Right forelimb (tissue), 1 donor: ENCODE results near the gene JPT2.
"Not testable (repeated sequence)": the region's sequence is repeated elsewhere in the genome, so short reads cannot be mapped to it uniquely, and the experiment has no call there.

Experiments used
- DNase-seq: peaks from one replicate; pipeline ENCODE4 v3.0.0-alpha.2; 2018

The JPT2 gene

DNA sequence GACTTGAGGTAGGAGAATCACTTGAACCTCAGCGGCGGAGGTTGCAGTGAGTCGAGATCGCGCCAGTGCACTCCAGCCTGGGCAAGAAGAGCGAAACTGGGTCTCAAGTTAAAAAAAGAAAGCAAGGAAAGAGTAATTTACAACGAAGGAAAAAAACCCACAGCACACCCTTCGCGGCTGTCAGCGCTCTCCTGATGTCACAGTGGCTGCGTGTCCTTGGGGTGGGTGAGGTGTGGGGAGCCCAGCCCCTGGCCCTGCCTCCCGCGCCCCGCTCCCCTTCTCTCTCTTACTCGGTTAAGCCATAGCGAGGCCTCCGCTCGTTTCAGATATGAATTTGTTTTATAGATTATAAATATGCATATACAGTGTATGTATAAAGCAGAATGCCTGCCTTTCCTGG lies 740 bp upstream of the JPT2 start:
- no peak for DNase-seq

DNA sequence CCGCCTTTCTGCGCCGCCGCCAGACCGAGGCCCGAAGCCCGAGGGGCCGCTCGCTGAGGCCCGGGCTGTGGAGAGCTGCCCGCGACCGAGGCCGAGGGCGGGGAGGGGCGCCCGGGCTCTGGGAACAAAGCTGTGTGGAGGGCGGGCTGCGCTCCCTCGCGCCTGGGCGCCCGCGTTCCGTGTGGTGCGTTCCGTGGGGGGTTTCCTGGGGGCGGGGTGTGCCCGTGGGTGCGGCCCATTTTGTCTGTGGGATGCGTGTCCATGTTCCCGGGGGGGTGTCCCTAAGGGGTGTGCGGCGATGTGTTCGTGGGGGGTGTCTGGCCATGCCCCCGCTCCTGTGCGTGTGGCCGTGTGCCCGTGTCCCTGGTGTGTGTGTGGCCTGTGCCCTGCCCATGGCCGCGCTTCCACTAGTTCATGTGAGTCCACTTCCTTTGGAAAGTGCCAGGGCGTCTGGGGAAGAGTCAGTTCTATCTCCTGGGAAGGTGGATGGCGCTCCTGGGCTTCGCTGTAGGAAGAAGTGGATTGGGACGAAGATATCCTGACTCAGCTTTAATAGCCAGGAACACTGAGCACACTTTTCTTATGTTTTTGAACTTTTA lies 520 bp downstream of the JPT2 start:
- no peak for DNase-seq

DNA sequence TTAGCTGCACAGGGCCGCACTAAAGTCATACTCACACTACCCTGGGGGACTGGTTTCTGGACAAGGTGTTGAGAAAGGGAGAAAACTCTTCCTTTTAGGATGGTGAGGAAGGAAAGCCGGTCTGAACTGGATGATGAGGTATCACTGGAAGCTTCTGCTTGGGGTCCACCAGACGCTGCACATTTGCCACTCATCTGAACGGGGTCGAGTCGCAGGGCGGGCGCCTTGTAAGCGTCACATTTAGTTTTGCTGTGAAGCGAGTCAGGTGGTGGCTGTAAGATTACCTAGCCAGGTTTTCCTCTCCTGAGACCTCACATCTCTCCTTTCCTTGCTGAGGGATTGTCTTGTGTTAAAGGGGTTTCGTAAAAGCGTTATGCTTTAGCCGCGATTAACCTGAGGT lies 2.3 kb downstream of the JPT2 start:
- DNase-seq = no peak

DNA sequence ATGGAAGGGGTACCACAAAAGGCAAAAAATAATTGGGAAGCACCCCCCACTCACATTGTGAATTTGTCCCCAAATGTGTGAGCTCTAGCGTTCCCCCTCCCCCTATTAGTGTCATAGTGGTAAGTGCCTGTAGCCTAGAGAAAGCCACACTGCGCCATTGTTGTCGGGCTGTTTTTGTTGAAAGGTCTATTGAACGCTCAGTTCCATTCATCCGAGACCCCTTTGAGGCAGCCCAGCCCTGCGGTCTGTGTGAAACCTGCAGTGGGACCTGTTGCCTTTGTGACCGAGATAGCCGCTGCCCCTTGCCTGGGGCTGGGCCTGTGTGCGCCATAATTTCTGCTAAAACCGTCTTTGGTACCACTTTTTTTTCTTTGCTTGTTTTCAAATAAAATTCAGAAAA lies 3.0 kb downstream of the JPT2 start:
- no peak for DNase-seq

DNA sequence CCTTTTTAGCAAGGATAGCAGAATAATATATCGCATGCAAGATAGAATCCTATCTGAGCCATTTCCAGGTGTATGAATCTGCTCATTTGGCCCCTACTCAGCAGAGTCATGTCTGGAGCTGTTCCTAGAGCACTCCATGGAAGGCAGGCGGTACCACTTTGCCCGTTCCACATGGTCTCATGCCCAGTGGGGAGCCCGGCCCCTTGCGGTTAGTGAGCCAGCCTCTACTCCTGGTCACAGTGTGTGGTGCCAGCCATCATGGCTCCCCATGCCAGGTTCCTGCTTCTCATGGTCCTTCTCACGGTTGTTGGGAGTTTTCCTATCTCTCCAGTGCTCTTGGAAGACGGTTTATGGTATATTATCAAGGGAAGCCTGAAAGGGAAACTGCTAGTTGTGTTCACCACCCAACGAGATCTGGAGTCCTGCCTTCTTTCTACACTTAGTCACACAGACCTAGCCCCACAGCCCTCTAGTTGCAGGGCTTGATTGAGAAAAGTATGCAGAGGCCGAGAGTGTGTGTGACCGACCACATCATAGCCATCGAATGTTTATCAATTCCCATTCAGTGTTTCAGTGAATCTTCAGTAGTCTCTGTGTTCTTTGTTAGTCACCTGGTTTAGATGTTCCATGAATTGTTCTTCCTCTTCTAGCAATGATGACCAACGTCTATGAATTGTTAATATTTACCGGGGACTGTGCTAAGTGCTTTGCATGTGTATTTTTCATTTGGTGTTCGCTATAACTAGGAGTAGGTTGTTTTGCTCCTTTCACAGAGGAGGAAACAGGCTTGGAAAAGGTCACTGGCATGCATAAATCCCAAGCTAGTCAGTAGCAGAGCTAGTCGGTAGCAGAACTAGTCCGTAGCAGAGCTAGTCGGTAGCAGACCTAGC lies 9.6 kb downstream of the JPT2 start:
- no peak for DNase-seq

DNA sequence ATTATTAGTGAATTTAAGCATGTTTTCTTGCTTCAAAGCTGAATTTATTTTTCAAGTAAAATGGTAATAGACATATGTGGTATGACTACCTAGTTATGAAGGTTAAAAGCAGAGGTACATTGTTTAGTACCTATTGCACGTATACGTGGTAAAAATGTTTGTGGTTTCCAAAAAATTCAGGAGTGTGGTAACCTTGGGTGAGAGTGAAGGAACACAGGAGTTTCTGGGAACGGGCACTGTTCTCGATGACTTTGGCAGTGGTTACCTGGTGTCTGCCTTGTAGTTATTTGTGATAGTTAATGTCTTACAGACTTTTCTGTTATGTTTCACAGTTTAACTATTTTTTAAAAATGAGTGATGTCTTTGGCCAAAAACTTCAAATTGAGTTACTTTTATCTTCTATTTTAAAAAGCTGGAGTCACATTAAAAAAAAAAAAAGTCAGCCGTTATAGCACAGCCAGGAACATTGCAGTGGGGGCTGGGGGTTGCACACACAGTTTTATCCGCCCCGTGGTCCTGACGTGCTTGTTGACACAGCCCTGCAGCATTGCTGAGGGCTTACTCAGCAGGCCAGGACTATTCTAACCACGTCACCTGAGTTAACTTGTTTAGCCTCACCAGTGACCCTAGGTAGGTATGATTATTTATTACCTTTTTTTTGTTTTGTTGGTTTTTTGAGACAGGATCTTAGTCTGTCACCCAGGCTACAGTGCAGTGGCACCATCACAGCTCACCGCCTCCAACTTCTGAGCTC lies 10.9 kb downstream of the JPT2 start:
- no peak for DNase-seq

DNA sequence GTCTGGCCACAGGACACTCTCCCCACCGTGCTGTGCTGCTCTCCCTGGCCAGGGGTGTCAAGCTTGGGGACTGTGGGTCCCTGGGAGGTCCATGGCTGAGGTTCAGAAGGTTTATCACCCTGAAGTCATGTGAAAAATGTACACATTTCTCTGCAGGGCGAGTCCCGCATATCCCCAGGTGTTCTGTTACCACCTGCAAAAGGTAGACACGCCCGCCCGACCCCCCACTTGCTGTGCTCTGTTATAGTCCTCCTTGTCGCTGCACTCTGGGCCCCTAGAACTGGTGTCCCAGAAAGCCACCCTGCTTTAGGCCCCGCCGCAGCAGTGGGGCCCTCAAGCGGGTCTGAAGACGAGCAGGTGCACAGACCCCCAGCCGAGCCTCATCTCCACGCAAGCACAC lies 11.8 kb downstream of the JPT2 start:
- DNase-seq = no peak

DNA sequence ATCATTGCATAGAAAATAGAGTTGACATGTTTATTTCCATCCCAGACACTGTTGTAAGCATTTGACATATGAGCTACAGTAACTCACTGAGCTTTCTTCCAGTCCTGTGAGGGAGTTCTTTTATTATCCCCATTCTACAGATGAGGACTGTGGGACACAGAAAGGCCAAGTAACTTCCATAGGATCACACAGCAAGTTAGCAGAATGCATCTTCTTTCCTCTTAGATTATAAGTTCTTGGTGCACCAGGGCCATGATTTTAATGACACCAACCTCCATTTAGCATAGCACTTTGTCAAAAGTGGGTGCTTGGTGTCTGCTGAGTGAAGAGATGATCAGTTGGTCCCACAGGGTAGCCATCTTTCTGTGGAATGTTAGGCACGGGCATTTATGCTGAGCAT lies 12.7 kb downstream of the JPT2 start:
- no peak for DNase-seq

DNA sequence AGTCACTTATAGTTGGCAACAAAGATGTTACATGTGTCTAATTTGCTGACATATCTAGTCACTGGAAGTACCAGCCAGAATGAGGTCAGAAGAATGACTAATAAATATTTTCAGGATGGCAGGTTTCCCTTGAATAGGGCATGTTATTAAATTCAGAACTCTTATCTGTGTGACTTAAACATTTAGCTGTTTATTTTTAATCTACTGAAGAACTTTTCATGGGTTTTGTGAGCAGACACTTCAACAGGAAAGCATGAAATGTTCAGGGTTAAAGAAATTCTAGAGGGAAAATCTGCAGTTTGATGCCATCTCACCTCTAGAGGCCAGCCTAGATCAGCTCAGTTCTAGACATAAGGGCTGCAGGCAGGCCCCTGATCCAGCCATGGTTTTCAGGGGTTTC lies 13.2 kb downstream of the JPT2 start:
- DNase-seq = no peak

DNA sequence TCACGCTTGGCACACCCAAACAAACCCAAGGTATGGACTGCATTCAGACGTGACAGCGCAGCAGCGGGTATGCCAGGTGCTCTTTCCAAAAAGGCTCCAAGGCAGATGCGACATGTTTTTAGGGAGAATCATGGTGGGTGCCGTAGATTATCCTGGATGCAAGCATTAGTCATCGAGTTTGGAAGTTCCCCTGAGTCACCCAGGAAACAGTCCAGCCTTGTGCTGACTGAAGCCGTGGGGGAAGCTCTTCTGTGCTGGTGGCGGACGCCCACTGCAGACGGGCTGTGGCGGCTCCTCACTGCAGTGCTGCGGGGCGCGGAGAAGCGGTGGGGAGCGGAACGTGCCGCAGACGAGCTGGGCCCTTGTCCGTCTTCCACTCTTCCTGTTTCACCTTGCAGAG lies 13.9 kb downstream of the JPT2 start:
- DNase-seq = no peak

DNA sequence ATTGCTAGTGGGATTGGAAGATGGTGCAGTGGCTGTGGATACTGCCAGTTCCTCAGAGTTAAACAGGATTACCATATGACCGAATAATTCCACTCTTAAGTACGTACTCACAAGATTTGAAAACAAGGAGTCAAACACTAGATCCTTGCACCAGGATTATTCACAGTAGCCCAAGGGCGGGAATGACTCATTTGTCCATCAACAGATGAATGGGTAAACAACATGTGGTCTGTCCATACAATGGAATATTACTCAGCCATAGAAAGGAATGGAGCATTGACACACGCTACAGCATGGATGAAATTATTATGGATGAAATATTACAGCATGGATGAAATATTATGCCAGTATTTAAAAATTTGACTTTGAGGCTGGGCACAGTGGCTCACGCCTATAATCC lies 18.8 kb downstream of the JPT2 start:
- no peak for DNase-seq

DNA sequence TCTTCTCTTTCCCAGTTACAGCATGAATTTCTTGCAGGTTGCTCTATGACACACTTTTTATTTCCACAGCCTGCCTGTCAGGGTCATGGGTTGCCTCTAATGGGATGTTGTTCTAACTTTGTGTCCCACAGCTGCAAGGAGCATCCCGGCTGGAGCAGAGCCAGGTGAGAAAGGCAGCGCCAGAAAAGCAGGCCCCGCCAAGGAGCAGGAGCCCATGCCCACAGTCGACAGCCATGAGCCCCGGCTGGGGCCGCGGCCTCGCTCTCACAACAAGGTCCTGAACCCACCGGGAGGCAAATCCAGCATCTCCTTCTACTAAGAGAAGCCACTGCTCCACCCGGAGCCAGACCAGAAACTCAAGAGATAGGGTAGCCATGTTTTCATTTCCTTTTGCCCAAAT lies 20.6 kb downstream of the JPT2 start:
- DNase-seq = no peak

DNA sequence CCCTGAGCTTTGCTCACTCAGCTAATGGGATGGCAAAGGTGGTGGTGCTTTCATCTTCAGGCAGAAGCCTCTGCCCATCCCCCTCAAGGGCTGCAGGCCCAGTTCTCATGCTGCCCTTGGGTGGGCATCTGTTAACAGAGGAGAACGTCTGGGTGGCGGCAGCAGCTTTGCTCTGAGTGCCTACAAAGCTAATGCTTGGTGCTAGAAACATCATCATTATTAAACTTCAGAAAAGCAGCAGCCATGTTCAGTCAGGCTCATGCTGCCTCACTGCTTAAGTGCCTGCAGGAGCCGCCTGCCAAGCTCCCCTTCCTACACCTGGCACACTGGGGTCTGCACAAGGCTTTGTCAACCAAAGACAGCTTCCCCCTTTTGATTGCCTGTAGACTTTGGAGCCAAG lies 22.2 kb downstream of the JPT2 start:
- no peak for DNase-seq

DNA sequence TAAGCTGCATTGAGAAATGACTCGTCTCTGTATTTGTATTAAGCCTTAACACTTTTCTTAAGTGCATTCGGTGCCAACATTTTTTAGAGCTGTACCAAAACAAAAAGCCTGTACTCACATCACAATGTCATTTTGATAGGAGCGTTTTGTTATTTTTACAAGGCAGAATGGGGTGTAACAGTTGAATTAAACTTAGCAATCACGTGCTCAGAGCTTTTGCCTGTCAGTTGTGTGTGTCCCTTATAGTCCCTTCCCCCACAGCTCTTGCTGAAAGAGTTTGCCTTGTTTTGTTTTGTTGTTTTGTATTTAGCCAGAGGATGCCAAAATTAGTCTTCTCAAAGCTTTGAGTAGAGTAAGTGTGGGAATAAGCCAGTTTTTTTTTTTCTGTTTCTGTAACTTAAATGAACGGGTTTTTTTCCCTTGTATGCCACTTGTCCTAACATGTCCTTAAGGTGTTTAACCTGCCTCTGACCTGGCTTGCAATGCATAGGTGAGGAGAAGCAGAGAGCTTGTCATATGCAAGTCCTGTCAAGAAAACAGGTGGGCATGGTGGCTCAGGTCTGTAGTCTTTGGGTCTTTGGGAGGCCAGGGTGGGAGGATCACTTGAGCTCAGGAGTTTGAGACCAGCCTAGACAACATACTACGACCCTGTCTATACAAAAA lies 23.3 kb downstream of the JPT2 start:
- DNase-seq = no peak

DNA sequence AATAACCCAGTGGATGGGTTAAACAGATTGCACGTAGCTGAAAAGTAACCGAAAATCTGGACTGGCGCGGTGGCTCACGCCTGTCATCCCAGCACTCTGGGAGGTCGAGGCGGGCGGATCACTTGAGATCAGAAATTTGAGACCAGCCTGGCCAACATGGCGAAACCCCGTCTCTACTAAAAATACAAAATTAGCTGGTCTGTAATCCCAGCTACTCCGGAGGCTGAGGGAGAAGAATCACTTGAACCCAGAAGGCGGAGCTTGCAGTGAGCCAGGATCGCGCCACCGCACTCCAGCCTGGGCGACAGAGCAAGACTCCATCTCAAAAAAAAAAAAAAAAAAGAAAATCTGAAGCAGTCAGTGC lies 27.2 kb downstream of the JPT2 start:
- DNase-seq = not testable (repeated sequence)

DNA sequence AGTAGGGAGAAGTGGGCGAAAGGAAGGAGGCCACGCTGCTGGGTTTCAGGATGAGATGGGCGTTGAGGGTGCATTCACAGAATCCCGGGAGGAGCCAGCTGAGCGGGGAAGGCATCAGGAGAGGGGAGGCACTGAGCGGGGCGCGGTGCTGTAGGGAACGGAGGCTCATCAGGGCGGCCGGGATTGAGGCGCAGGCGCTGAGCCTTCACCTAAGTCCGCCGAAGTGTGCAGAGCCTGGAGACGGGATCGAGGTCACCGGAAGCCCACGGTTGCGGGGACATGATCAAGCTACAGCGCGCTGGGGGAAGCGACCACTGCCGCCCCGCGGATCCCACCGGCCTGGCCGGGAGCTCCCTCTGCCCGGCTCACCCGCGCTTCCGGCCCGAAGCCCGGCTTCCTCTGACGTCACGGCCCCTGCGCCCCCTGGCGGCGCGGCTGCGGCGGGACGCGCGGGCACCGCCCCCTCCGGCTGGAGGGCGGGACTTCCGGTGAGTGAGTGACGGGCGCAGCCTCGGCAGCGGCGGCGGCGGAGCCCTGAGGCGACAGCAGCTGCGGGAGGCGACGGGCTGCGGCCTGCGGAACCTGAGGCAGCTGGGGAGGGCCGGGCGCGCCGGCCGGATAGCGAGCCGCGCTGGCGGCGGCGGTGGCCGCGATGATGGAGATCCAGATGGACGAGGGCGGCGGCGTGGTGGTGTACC lies 27.8 kb downstream of the JPT2 start, which contains the start of gene MAPK8IP3:
Gene MAPK8IP3, plus strand, starts transcription at position 508 of the 698 bp plus-strand sequence. Its CDS starts 145 bp downstream, at position 653.
- DNase-seq = peak; percentile 98

DNA sequence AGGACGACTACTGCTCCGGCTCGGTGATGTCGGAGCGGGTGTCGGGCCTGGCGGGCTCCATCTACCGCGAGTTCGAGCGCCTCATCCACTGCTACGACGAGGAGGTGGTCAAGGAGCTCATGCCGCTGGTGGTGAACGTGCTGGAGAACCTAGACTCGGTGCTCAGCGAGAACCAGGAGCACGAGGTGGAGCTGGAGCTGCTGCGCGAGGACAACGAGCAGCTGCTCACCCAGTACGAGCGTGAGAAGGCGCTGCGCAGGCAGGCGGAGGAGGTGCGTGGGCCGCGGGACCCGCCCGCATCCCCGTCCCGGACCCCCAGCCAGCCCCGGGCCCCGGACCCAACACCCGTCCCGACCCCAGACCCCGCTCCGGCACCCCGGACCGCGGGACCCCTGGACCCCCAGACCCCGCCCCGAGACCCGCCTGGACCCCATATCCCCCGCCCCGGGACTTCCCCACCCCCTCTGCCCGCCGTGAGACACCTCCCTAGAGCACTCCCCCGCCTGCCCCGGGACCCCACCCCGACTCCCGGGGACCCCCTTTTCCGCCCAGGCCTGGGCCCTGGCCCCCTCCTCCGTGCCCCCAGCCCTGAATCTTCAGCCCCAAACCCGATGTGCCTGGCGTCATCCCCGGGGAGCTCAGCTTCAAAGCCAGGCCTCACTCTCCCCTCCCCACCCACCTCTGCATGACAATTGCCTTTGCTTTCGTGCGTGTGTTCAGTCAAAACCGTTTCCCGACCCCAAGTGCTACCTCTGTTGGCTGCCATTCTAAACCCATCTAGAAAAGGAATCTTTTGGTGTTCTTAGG lies 28.5 kb downstream of the JPT2 start:
- DNase-seq = no peak

DNA sequence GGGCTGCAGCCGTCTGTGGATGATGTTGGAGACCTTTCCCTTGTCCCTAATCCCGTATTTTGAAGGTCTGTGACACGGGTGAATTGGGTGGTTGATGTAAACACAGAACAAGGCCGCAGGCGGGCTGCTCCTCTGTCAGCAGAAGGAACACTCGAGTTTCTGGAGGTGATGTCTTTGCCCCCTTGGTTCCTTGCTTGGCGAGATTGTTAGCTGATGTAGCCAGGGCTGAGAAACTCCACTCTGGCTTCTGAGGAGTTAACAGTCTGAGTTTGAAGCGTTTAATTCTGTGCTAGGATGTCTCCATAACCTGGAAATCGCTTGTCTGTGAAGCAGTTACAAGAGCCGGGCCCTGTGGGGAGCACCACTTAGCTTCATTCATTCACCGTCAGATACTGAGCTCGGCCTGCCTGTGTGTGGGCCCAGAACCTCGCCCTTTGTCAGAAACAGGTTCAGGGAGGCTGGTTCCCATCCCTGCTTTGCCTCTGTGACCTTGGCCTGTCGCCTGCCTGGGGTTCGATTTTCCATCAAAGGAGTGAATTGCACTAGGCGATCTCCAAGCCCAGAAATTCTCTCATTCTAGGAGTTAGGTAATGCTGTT lies 29.2 kb downstream of the JPT2 start:
- no peak for DNase-seq

DNA sequence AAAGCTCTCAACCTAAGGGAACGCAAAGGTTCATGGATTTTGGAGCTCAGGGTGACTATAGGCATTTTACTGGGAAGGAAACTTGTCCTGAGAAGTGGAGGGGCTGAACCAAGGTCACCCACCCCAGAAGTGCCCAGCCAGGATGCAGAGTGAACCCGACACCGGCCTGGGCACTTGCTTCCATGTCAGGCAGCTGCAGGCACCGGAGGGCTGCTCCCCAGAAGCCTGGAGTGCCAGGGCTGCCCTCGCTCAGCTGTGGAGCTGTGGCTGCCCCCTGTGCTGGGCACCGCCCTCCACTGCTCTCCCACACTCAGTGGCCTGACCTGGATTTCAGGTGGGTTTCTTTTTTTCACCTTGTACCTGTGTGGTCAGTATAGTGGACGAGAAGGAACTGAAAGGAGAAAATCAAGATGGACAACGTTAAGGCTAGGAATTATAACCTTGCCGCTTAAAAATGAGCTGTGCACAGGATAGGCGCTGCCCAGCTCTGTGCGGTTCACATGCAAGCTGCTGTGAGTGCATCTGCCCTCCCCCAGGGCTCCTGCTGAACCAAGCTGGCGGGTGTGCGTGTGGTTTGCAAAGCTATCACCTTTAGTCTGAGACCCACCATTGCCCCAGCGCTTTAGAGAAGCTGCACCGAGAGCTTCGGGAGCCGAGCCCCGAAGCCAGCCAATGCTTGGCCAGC lies 30.1 kb downstream of the JPT2 start:
- DNase-seq = no peak

DNA sequence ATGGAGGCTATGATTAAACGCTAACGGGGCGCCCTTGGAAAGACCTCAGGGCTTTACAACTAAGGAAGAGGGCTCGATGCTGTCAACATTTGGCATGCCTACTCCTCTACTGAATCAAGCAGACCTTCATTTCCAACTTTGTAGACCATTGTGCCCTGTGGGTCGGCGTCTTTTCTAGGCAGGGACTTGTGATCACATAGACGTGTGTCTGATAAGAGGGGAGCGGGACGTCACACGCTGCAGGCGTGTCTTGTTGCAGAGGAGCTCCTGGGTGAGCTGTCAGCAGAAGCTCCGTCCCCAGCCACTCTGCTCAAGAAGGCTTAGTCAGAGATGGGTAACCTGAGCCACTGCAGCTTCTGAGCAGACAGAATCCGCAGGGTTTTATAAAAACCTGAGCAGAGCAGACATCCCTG lies 30.7 kb downstream of the JPT2 start:
- no peak for DNase-seq

DNA sequence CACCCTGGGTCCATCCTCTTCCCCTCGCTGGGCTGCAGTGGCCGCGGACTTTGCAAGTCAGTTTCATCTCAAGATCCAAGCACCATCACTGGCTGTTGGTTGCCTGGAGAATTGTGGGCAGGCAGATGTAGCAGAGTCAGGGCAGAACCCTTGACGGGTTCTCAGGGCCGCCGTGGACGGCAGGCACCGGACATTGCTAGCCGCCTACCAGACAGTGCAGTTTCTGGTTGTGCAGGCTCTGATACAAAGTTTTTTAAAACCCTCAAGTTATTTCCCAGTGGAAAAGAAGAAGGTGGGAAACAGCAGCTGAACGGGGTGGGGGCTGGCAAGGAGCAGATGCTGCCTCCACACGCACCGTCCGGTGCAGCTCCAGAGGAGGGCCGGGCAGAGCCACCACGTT lies 31.3 kb downstream of the JPT2 start:
- no peak for DNase-seq
